ENCODE data around the gene HSF5. TPM values are rescaled to one million over a fixed set of nuclear protein-coding genes. Genes with fewer than 3 reads are reported as not detected.

The HSF5 gene
- total and polyA plus RNA-seq, 2 of the 13 experiments (the other 11 are each of a cell fraction or from before 2014, with no cell fraction given): not detected

DNA sequence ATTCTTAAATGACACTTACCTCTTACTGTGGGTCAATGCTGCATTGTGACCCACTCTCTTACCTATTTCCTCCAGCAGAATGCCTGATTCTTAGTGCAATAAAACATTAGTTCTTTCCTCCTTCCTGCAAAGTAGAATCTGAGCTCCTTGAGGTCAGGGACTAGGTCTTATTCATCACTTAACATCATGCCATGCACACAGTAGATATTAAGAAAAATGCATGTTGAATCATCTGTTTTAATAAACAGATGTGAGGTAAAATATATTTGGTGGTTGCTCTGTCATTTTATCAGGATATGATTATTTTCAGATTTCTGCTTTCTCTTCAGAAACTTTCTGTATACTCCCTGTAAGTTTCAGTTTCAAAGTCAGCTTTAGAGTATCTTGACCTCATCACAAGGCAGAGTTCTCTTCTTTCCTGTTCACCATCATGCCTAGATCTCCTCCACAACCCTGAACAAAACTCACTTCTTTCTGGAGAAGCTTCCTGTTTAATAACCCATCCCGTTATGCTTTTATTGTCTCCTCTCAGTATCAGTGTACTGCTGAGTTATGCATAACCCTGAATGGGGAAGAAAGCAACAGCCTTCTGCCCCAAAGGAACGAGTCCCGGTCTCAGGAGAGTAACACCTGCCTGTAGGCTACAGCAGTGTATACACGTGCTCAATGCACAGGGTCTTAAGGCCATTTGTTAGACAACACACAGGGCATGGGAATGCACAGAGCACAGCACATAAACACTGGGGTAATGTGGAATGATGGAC is 105.9 kb downstream of the HSF5 start (continued):
- TF ChIP-seq, protein P1, sequence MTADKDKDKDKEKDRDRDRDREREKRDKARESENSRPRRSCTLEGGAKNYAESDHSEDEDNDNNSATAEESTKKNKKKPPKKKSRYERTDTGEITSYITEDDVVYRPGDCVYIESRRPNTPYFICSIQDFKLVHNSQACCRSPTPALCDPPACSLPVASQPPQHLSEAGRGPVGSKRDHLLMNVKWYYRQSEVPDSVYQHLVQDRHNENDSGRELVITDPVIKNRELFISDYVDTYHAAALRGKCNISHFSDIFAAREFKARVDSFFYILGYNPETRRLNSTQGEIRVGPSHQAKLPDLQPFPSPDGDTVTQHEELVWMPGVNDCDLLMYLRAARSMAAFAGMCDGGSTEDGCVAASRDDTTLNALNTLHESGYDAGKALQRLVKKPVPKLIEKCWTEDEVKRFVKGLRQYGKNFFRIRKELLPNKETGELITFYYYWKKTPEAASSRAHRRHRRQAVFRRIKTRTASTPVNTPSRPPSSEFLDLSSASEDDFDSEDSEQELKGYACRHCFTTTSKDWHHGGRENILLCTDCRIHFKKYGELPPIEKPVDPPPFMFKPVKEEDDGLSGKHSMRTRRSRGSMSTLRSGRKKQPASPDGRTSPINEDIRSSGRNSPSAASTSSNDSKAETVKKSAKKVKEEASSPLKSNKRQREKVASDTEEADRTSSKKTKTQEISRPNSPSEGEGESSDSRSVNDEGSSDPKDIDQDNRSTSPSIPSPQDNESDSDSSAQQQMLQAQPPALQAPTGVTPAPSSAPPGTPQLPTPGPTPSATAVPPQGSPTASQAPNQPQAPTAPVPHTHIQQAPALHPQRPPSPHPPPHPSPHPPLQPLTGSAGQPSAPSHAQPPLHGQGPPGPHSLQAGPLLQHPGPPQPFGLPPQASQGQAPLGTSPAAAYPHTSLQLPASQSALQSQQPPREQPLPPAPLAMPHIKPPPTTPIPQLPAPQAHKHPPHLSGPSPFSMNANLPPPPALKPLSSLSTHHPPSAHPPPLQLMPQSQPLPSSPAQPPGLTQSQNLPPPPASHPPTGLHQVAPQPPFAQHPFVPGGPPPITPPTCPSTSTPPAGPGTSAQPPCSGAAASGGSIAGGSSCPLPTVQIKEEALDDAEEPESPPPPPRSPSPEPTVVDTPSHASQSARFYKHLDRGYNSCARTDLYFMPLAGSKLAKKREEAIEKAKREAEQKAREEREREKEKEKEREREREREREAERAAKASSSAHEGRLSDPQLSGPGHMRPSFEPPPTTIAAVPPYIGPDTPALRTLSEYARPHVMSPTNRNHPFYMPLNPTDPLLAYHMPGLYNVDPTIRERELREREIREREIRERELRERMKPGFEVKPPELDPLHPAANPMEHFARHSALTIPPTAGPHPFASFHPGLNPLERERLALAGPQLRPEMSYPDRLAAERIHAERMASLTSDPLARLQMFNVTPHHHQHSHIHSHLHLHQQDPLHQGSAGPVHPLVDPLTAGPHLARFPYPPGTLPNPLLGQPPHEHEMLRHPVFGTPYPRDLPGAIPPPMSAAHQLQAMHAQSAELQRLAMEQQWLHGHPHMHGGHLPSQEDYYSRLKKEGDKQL (CRISPR knock-in tag; IDR thresholded peaks at IDR 0.05; ENCODE audit: low read depth): no peak
- TF ChIP-seq ZNF136 (CRISPR knock-in tag; IDR thresholded peaks at IDR 0.05; ENCODE audit: low read depth) (0 out of 2 replicates have a peak, but pooled peaks have one; percentile 40), ZNF670 (CRISPR knock-in tag; IDR thresholded peaks at IDR 0.05; ENCODE audit: borderline replicate concordance) (no peak), ZNF160 (CRISPR knock-in tag; IDR thresholded peaks at IDR 0.05) (0 out of 2 replicates have a peak, but pooled peaks have one; percentile 35), SAP130 (CRISPR knock-in tag; IDR thresholded peaks at IDR 0.05; ENCODE audit: low read depth) (peak; percentile 83), GLI4 (CRISPR knock-in tag; IDR thresholded peaks at IDR 0.05; ENCODE audit: borderline replicate concordance) (peak; percentile 53; the same call in 1 of the 2 replicates), HNF4A (CRISPR knock-in tag; IDR thresholded peaks at IDR 0.05) (peak; percentile 40; the same call in 1 of the 2 replicates), SOX5 (CRISPR knock-in tag; IDR thresholded peaks at IDR 0.05; ENCODE audit: borderline replicate concordance) (peak; percentile 77; the same call in 1 of the 2 replicates)
- TF ChIP-seq, protein P2, sequence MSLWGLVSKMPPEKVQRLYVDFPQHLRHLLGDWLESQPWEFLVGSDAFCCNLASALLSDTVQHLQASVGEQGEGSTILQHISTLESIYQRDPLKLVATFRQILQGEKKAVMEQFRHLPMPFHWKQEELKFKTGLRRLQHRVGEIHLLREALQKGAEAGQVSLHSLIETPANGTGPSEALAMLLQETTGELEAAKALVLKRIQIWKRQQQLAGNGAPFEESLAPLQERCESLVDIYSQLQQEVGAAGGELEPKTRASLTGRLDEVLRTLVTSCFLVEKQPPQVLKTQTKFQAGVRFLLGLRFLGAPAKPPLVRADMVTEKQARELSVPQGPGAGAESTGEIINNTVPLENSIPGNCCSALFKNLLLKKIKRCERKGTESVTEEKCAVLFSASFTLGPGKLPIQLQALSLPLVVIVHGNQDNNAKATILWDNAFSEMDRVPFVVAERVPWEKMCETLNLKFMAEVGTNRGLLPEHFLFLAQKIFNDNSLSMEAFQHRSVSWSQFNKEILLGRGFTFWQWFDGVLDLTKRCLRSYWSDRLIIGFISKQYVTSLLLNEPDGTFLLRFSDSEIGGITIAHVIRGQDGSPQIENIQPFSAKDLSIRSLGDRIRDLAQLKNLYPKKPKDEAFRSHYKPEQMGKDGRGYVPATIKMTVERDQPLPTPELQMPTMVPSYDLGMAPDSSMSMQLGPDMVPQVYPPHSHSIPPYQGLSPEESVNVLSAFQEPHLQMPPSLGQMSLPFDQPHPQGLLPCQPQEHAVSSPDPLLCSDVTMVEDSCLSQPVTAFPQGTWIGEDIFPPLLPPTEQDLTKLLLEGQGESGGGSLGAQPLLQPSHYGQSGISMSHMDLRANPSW (CRISPR knock-in tag; IDR thresholded peaks at IDR 0.05; ENCODE audit: borderline replicate concordance): no peak
- TF ChIP-seq, protein P3, sequence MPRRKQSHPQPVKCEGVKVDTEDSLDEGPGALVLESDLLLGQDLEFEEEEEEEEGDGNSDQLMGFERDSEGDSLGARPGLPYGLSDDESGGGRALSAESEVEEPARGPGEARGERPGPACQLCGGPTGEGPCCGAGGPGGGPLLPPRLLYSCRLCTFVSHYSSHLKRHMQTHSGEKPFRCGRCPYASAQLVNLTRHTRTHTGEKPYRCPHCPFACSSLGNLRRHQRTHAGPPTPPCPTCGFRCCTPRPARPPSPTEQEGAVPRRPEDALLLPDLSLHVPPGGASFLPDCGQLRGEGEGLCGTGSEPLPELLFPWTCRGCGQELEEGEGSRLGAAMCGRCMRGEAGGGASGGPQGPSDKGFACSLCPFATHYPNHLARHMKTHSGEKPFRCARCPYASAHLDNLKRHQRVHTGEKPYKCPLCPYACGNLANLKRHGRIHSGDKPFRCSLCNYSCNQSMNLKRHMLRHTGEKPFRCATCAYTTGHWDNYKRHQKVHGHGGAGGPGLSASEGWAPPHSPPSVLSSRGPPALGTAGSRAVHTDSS (CRISPR knock-in tag; conservative IDR thresholded peaks at IDR 0.05): 0 out of 2 replicates have a peak, but pooled peaks have one; percentile 43
- TF ChIP-seq, protein P4, sequence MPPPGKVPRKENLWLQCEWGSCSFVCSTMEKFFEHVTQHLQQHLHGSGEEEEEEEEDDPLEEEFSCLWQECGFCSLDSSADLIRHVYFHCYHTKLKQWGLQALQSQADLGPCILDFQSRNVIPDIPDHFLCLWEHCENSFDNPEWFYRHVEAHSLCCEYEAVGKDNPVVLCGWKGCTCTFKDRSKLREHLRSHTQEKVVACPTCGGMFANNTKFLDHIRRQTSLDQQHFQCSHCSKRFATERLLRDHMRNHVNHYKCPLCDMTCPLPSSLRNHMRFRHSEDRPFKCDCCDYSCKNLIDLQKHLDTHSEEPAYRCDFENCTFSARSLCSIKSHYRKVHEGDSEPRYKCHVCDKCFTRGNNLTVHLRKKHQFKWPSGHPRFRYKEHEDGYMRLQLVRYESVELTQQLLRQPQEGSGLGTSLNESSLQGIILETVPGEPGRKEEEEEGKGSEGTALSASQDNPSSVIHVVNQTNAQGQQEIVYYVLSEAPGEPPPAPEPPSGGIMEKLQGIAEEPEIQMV (CRISPR knock-in tag; IDR thresholded peaks at IDR 0.05; ENCODE audit: low read depth): no peak
- TF ChIP-seq, protein P5, sequence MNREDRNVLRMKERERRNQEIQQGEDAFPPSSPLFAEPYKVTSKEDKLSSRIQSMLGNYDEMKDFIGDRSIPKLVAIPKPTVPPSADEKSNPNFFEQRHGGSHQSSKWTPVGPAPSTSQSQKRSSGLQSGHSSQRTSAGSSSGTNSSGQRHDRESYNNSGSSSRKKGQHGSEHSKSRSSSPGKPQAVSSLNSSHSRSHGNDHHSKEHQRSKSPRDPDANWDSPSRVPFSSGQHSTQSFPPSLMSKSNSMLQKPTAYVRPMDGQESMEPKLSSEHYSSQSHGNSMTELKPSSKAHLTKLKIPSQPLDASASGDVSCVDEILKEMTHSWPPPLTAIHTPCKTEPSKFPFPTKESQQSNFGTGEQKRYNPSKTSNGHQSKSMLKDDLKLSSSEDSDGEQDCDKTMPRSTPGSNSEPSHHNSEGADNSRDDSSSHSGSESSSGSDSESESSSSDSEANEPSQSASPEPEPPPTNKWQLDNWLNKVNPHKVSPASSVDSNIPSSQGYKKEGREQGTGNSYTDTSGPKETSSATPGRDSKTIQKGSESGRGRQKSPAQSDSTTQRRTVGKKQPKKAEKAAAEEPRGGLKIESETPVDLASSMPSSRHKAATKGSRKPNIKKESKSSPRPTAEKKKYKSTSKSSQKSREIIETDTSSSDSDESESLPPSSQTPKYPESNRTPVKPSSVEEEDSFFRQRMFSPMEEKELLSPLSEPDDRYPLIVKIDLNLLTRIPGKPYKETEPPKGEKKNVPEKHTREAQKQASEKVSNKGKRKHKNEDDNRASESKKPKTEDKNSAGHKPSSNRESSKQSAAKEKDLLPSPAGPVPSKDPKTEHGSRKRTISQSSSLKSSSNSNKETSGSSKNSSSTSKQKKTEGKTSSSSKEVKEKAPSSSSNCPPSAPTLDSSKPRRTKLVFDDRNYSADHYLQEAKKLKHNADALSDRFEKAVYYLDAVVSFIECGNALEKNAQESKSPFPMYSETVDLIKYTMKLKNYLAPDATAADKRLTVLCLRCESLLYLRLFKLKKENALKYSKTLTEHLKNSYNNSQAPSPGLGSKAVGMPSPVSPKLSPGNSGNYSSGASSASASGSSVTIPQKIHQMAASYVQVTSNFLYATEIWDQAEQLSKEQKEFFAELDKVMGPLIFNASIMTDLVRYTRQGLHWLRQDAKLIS (CRISPR knock-in tag; IDR thresholded peaks at IDR 0.05): peak; percentile 61; the same call in 1 of the 2 replicates

Data from HepG2 (cell line).